PC-3 (cell line): ENCODE results near the gene CLEC2L.

Experiments used
- CTCF ChIP-seq: fragments of 300-600 bp; sonication (generic); conservative IDR thresholded peaks from 2 replicates; pipeline ENCODE4 v1.5.1; 2017; ENCODE audit warnings: antibody characterized with exemption, low read depth, mild to moderate bottlenecking, low read length
- EZH2 ChIP-seq: fragments of 300-600 bp; sonication (generic); IDR thresholded peaks from one replicate; pipeline ENCODE4 v1.6.1; 2017; ENCODE audit warnings: antibody characterized with exemption, mild to moderate bottlenecking, low read length; ENCODE audit not compliant: unreplicated experiment

- no peak for TF ChIP-seq CTCF
- no peak for TF ChIP-seq EZH2
Observed at GRCh38 chr7:139588632-139589031, 65.1 kb downstream of the CLEC2L start.
